22Rv1 (cell line): Measurements from ENCODE around the gene TGM6.

Source experiments
- H3K27ac ChIP-seq: fragments of 450-650 bp; 2 replicates; pipeline ENCODE4 v1.5.1; 2017
- ZFX ChIP-seq: fragments of 450-650 bp; IDR thresholded peaks from 2 replicates; pipeline ENCODE4 v1.6.1; 2017; ENCODE audit warnings: antibody characterized with exemption, borderline replicate concordance
- TF ChIP-seq, protein P1 (sequence below): fragments of 450-650 bp; IDR thresholded peaks from 2 replicates; pipeline ENCODE4 v1.5.1; 2017; ENCODE audit warnings: mild to moderate bottlenecking

Gene TGM6

DNA sequence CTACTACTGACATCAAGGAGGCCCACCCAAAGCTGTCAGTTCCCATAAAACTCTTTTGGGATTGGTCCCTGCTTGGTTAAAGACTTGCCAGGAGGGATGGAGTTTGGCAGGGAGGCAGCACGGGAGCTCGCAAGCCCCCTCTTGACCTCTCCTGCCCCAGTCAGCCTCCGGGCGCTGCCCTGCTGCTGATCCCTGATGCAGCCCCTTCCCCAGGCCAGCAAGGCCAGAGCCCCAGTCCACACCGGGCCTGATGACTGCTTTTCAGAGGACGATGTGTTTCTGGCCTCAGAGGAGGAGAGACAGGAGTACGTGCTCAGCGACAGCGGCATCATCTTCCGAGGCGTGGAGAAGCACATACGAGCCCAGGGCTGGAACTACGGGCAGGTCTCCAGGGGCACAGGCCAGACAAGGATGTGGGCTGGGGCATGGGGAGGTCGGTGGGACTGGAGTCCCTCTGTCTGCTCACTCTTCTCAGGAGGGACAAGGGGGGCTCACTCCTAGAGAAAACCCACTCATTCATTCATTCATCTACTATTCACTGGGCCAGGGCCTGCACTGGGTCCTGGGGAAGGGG lies 15.6 kb downstream of the TGM6 start:
- TF ChIP-seq ZFX, result no peak
- TF ChIP-seq, protein P1, sequence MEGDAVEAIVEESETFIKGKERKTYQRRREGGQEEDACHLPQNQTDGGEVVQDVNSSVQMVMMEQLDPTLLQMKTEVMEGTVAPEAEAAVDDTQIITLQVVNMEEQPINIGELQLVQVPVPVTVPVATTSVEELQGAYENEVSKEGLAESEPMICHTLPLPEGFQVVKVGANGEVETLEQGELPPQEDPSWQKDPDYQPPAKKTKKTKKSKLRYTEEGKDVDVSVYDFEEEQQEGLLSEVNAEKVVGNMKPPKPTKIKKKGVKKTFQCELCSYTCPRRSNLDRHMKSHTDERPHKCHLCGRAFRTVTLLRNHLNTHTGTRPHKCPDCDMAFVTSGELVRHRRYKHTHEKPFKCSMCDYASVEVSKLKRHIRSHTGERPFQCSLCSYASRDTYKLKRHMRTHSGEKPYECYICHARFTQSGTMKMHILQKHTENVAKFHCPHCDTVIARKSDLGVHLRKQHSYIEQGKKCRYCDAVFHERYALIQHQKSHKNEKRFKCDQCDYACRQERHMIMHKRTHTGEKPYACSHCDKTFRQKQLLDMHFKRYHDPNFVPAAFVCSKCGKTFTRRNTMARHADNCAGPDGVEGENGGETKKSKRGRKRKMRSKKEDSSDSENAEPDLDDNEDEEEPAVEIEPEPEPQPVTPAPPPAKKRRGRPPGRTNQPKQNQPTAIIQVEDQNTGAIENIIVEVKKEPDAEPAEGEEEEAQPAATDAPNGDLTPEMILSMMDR, result no peak
- no peak overlapping the region for H3K27ac ChIP-seq

DNA sequence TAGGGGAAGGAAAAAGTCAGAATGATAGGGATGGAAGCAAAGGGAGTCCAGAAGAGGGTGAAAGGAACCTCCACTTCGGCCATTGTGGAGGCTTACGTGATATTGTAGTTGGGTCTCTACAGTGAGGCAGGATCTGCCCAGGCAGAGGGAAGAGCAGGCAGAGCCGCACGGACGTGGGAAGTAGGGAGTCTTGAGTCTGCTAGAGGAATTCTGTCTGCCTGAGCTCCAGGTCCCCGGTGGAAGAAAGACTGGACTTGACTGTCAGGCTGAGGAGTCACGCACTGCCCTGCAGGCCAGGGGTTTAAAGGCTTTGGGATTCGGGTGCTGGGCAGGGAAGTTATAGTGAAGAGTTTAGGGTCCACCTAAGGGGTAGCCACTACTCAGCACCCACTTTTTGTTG lies 16.4 kb downstream of the TGM6 start:
- H3K27ac ChIP-seq, result no peak overlapping the region
- no peak for TF ChIP-seq ZFX
- TF ChIP-seq, protein P1, result no peak

DNA sequence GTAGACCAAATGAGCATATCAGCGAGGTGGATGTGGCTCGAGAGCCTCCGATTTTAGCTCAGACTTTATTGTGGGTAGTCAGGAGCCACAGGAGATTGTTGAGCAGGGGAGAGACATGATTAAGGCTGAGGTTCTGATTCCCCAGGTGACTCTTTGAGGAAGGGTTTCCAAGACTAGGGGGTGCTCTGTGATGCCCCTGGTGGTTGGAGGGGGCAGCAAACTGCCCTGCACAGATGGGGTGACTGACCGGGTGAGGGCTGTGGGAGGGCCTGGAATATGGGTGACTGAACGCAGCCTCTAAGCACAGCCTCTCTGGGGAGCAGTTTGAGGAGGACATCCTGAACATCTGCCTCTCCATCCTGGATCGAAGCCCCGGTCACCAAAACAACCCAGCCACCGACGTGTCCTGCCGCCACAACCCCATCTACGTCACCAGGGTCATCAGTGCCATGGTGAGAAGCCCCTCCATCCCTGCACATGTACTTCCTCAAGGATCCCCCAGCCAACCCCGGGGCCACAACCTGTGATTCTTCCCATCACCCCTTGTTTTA lies 17.0 kb downstream of the TGM6 start:
- no peak overlapping the region for H3K27ac ChIP-seq
- TF ChIP-seq, protein P1, result no peak
- no peak for TF ChIP-seq ZFX

DNA sequence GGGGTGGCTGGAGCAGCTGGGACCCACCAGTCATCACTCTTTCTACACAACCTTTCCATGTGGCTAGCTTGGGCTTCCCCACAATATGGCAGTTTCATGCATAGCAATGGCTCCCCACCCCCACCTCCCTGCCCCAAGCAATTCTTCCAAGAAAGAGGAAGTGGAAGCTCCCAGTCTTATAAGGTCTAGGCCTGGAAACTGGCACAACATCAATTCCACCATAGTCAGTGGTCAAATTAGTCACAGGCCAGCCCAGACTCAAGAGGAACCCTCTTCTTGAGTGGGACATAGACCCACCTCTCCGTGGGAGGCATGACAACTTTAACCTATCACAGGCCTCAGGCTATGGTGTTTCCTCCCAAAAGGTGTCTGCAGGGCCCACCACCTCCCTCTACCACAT lies 17.7 kb downstream of the TGM6 start:
- H3K27ac ChIP-seq, result no peak overlapping the region
- no peak for TF ChIP-seq ZFX
- TF ChIP-seq, protein P1, result no peak

DNA sequence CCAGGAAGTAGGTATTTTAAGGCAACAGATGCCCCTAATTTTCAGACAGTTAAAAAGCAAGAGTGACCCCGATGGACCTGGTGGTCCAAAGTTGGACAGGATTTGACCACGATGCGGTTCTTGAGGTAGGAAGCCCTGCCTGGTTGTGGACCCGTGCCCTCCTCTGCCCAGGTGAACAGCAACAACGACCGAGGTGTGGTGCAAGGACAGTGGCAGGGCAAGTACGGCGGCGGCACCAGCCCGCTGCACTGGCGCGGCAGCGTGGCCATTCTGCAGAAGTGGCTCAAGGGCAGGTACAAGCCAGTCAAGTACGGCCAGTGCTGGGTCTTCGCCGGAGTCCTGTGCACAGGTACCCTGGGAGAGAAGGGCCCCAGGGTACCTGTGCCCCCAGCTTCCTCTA lies 18.7 kb downstream of the TGM6 start:
- H3K27ac ChIP-seq, result no peak overlapping the region
- TF ChIP-seq, protein P1, result no peak
- TF ChIP-seq ZFX, result no peak

DNA sequence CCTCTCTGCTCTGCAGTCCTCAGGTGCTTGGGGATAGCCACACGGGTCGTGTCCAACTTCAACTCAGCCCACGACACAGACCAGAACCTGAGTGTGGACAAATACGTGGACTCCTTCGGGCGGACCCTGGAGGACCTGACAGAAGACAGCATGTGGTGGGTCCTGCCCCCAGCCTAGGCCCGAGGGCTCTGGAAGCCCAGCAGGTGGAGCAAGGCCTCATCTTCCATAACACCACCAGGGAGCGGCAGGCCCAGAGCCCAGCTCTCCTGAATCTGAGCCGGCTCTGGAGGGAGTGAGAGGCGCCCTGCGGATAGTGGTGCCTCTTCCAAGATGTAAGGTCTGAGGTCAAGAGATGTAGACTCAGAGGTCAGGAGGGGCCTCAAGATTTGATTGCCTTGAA lies 19.6 kb downstream of the TGM6 start:
- TF ChIP-seq, protein P1, result no peak
- no peak for TF ChIP-seq ZFX
- no peak overlapping the region for H3K27ac ChIP-seq

DNA sequence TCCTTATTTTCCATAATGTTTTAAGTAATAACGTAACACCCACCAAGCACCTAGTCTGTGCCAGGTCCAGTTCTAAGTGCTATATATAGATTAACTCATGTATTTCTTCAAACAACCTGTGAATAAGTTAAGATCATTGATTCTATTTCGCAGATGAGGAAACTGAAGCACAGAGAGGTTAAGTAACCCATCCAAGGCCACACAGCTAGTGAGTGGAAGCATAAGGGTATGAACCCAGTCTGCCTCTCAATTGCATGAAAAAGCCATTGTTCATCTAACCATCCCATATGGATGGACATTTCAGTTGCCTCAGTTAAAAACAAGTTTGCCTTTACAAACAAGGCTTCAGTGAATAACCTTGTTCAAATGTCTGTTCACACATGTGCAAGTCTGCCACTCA lies 20.8 kb downstream of the TGM6 start:
- TF ChIP-seq, protein P1, result no peak
- no peak for TF ChIP-seq ZFX
- H3K27ac ChIP-seq, result no peak overlapping the region
